ENCODE results near the gene TP53TG5. TPM values are rescaled to one million over a fixed set of nuclear protein-coding genes. Genes with fewer than 3 reads are reported as not detected.

The TP53TG5 gene
- total and polyA plus RNA-seq, 2 of the 8 experiments (the other 6 are each of a cell fraction or from before 2014, with no cell fraction given) = not detected

GRCh38 chr20:45368221-45368980, 9.7 kb downstream of the TP53TG5 start:
- POLR2A ChIA-PET (ENCODE audit: partially characterized antibody) = interaction anchor here (1.1 kb wide), 1 partner anchor 32 kb away, joined by 4 read pairs; no protein-coding TSS in a partner anchor
- no peak overlapping the region for H3K4ac ChIP-seq (replicated peaks; ENCODE audit: insufficient read length, low read depth, low read length)
- no peak for FAIRE-seq
- TF ChIP-seq, protein P1, sequence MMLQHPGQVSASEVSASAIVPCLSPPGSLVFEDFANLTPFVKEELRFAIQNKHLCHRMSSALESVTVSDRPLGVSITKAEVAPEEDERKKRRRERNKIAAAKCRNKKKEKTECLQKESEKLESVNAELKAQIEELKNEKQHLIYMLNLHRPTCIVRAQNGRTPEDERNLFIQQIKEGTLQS (IDR thresholded peaks at IDR 0.05; ENCODE audit: insufficient read depth, low read depth, low read length) = no peak
- TF ChIP-seq CHD1 (IDR thresholded peaks at IDR 0.05; ENCODE audit: low read depth, low read length) (no peak), FOSL1 (IDR thresholded peaks at IDR 0.05; ENCODE audit: insufficient read depth, low read depth, low read length) (no peak), EZH2 (IDR thresholded peaks at IDR 0.05; ENCODE audit: low read depth, low read length, severe bottlenecking) (no peak), BACH1 (IDR thresholded peaks at IDR 0.05; ENCODE audit: low read length) (no peak), USF2 (IDR thresholded peaks at IDR 0.05; ENCODE audit: low read length) (no peak), ASH2L (IDR thresholded peaks at IDR 0.05; ENCODE audit: low read length) (no peak), SRF (IDR thresholded peaks at IDR 0.05; ENCODE audit: low read depth, low read length) (no peak)

More at GRCh38 chr20:45368221-45368980, 9.7 kb downstream of the TP53TG5 start:
- Histone ChIP-seq H3K79me1 (ENCODE audit: low read depth, low read length) (peaks cover 6% of the 10 kb centered on the region; the same call in 1 of the 2 replicates), H4K91ac (replicated peaks; ENCODE audit: insufficient read length, low read length) (no peak overlapping the region), H3K4me2 (ENCODE audit: insufficient read depth in 1 of 2, low read depth in 2 of 2, low read length in 2 of 2) (no peak overlapping the region), H4K5ac (ENCODE audit: insufficient read length, low read depth, low read length) (no peak overlapping the region), H2BK120ac (replicated peaks; ENCODE audit: low read depth, low read length) (no peak overlapping the region), H2BK20ac (ENCODE audit: low read length) (no peak overlapping the region), H3K4me3 (ENCODE audit: extremely low read depth in 1 of 4, insufficient read depth in 2 of 4, low read depth in 3 of 4, low read length in 4 of 4) (no peak overlapping the region), H3K14ac (ENCODE audit: insufficient read length) (no peak overlapping the region), H3K23me2 (ENCODE audit: low read depth, low read length) (peaks cover 7% of the 10 kb centered on the region), H3K36me3 (ENCODE audit: control insufficient read depth in 2 of 4, insufficient read depth in 4 of 4, low read length in 3 of 4) (peaks cover 3 to 12% (median 6%) of the 10 kb centered on the region in 4 experiments; a peak in 6 of 8 replicates), H3K79me2 (ENCODE audit: control insufficient read depth in 1 of 2, insufficient read depth in 2 of 2, low read length in 2 of 2) (peaks cover 0 to 13% of the 10 kb centered on the region in 2 experiments; a peak in 2 of 4 replicates), H2BK12ac (ENCODE audit: low read depth, low read length) (no peak overlapping the region), H2AFZ (ENCODE audit: low read length) (no peak overlapping the region), H4K8ac (ENCODE audit: extremely low read depth, insufficient read depth, low read length) (no peak overlapping the region), H2BK5ac (ENCODE audit: low read depth, low read length) (no peak overlapping the region), H2BK15ac (ENCODE audit: low read length) (no peak overlapping the region), H3K27me3 (replicated peaks in 1 of 4; ENCODE audit: control insufficient read depth in 3 of 4, extremely low read depth in 1 of 4, insufficient read depth in 3 of 4, low read length in 3 of 4) (peaks cover 0 to 11% (median 9%) of the 10 kb centered on the region in 4 experiments; a peak in 3 of 7 replicates), H3K4me1 (replicated peaks in 1 of 4; ENCODE audit: control insufficient read depth in 3 of 4, insufficient read depth in 4 of 4, low read length in 3 of 4) (peaks cover 3 to 15% (median 9%) of the 10 kb centered on the region in 4 experiments), H3K18ac (ENCODE audit: extremely low read depth, low read length) (no peak overlapping the region), H3K23ac (ENCODE audit: insufficient read length) (no peak overlapping the region), H2AK5ac (ENCODE audit: low read depth, low read length) (no peak overlapping the region), H3K27ac (ENCODE audit: low read depth, low read length) (no peak overlapping the region), H3K9me3 (ENCODE audit: insufficient read depth in 2 of 2, low read depth in 1 of 2, low read length in 1 of 2) (no peaks in the 10 kb centered on the region), H4K20me1 (replicated peaks in 1 of 2; ENCODE audit: control insufficient read depth in 1 of 2, insufficient read depth in 2 of 2, low read length in 2 of 2) (peaks cover 0 to 8% of the 10 kb centered on the region in 2 experiments), H3K56ac (replicated peaks; ENCODE audit: insufficient read length, low read depth, low read length) (no peak overlapping the region), H3K9ac (replicated peaks in 1 of 4; ENCODE audit: extremely low read depth in 1 of 4, low read depth in 3 of 4, low read length in 3 of 4) (no peak overlapping the region)
- no peak for DNase-seq (ENCODE audit: low read depth in 1 of 2, low spot score in 2 of 2)
- WGBS, 2 experiments (ENCODE audit: extremely low coverage in 1 of 2, insufficient coverage in 1 of 2, insufficient read length in 1 of 2, insufficient replicate concordance in 2 of 2, low coverage in 1 of 2, low lambda C conversion rate in 2 of 2, missing lambda C conversion rate in 1 of 2) = 82% methylated on average over 6 of the region's 6 CpGs; no CpG with 5 or more reads in 1 of the 2 experiments
- CTCF ChIA-PET (ENCODE audit: partially characterized antibody) = interaction anchor here (0.6 to 11.9 kb wide), 10 partner anchors 19 to 601 kb away, joined by 3 to 186 read pairs (median 4); no protein-coding TSS in a partner anchor

Measured in H1 (cell line).